Panc1 (cell line): ENCODE measurements around the gene OR51A4.

Experiments
- CTCF ChIP-seq: fragments of 450-650 bp; IDR thresholded peaks from 2 replicates; pipeline ENCODE4 v1.5.1; 2017; ENCODE audit warnings: mild to moderate bottlenecking
- POLR2AphosphoS5 ChIP-seq: IDR thresholded peaks from 2 replicates; pipeline ENCODE4 v1.6.1; 2012; ENCODE audit warnings: mild to moderate bottlenecking, low read depth, low read length, moderate library complexity
- REST ChIP-seq, 2 experiments: IDR thresholded peaks; 2 replicates each; pipeline ENCODE4 v1.6.1; 2011 to 2012; ENCODE audit warnings: low read depth in 2 of 2, control low read depth in 1 of 2, low read length in 1 of 2, mild to moderate bottlenecking in 1 of 2, moderate library complexity in 1 of 2; ENCODE audit not compliant: insufficient read depth in 1 of 2
- TCF7L2 ChIP-seq: IDR thresholded peaks from 2 replicates; pipeline ENCODE4 v1.6.1; 2011; ENCODE audit warnings: mild to moderate bottlenecking, low read depth, low read length, inconsistent platforms

- no peak for TF ChIP-seq CTCF
- no peak for TF ChIP-seq POLR2AphosphoS5
- TF ChIP-seq REST (IDR thresholded peaks at IDR 0.05; ENCODE audit: insufficient read depth in 1 of 2, low read depth in 2 of 2, low read length in 1 of 2), result no peak
- no peak for TF ChIP-seq TCF7L2
These were observed 25.6 kb downstream of the OR51A4 start for GRCh38 chr11:4921796-4922195.
